SH-SY5Y (cell line): ENCODE measurements around the gene SOWAHD.

Experiments used
- GATA2 ChIP-seq: IDR thresholded peaks from 2 replicates; pipeline ENCODE4 v1.6.1; 2011; ENCODE audit warnings: mild to moderate bottlenecking, low read depth, low read length
- GATA3 ChIP-seq: IDR thresholded peaks from 2 replicates; pipeline ENCODE4 v1.6.1; 2011; ENCODE audit warnings: low read depth, mild to moderate bottlenecking, low read length, moderate library complexity

Gene SOWAHD

DNA sequence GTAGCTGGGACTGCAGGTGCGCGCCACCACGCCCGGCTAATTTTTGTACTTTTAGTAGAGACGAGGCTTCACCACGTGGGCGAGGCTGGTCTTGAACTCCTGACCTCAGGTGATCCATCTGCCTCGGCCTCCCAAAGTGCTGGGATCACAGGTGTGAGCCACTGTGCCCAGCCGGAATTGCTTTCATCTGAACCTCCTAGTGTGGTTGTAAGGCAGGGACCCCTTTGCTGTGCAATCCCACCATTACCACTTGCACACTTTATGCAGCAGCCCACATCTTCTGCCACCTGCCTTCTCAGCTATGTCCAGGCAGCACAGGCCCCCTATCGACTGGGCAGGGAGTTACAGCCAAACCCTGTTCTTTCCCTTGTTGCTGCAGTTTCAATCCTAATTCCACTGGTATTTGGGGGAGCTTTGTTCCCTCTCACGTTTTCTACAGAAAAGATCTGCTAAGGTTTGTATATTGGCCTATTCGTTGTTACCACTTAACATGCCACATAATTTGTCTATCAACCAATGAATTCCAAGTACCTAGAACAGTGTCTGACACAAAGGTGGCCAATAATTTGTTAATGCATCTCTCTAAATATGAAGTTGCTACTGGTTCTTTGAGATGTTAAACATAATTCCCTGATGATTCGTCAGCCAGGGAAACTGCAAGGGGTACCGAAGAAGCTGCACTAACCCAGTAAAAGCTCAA lies 26.5 kb downstream of the SOWAHD start:
- no peak for TF ChIP-seq GATA3
- no peak for TF ChIP-seq GATA2

DNA sequence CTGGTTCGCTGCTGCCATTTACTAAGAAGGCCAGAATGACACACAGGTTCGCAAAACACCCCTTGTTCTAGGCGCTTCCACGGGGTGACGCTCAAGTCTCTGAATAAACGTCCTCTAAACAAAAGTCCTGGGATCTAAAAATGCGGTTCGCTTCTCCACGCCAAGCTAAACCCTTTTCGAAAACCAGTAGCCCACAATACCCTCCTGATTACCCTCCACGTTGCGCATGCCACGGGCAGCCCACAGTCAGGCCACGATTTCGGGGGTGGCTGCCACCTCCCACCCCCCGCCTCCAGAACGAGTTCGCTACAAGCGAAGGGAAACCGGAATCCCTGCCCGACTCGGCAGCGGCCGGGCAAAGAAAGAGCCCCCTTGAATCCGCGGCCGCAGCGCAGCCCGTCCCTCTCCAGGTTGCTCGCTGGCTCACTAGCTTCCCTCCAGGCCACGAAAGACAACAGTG lies 32.6 kb downstream of the SOWAHD start:
- TF ChIP-seq GATA2, result no peak
- no peak for TF ChIP-seq GATA3

DNA sequence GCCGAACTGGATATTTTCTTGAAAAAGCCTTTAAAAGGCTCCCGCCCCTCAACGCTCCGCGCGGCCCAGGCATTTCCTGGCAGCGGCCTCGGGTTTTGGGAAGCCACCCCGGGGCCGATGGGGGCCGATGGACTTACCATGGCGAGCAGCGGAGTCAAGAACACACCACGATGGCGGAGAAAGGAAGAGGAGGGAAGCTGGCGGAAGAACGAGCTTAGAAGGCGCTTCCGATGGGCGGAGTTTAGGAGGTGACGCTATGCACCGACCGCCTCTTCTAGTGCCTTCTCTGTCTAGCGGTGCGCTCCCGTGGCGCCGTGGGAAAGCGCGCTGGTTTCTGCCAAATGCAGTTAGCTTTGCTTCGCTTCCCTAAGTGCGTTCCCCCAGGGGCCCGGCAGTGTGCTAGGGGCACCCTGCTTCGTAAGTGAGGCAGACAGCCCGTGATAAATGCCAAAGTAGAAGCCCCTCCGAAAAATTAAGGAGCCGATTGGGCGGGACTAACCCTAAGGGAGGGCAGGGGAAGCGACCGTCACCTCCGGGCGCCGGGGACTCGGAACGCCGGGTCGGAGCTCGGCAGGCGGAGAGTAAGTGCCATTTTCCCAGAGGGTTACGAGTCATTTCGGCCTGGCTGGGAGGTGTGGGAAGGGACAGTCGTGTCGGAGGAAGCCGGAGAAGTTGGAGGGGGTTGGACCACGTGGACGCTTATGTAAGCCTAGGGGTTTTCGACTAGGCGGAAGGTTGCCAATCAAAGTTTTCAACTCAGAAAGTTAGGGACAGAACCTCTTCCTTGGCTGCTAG lies 33.2 kb downstream of the SOWAHD start, which contains the start of gene RPL39:
Gene RPL39 (minus strand): TSS at position 194 of the 795 bp plus-strand sequence. CDS start 54 bp downstream, at position 140.
- TF ChIP-seq GATA3 (no peak), GATA2 (no peak)

DNA sequence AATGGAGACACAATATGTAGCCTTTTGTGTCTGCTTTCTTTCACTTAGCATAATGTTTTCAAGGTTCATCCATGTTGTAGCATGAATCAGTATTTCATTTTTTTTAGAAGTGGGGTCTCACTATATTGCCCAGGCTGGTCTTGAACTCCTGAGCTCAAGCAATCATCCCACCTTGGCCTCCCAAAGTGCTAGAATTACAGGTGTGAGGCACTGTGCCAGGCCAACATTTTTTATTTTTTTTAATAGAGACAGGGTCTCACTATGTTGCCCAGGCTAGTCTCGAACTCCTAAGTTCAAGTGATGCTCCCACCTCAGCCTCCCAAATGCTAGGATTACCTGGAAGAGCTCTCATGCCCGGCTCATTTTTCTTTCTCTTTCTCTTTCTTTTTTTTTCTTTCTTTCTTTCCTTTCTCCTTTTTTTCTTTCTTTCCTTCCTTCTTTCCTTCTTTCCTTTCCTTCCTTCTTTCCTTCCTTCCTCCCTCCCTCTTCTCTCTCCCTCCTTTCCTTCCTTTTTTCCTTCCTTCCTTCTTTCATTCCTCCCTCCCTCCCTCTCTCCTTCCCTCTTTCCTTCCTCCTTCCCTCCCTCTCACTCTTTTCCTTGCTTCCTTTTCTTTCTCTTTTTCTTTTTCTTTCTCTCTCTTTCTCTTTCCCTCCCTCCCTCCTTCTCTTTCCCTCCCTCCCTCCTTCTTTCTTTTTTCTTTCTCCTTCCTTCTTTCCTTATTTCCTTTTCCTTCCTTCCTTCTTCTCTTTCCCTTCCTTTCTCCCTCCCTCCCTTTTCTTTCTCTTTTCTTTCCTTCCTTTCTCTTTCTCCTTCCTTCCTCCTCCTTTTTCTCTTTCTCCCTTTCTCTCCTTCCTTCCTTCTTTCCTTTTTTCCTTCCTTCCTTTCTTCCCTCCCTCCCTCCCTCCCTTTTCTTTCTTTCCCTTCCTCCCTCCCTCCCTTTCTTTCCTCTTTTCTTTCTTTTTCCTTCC lies 43.1 kb downstream of the SOWAHD start:
- TF ChIP-seq GATA3 (no peak), GATA2 (no peak)

DNA sequence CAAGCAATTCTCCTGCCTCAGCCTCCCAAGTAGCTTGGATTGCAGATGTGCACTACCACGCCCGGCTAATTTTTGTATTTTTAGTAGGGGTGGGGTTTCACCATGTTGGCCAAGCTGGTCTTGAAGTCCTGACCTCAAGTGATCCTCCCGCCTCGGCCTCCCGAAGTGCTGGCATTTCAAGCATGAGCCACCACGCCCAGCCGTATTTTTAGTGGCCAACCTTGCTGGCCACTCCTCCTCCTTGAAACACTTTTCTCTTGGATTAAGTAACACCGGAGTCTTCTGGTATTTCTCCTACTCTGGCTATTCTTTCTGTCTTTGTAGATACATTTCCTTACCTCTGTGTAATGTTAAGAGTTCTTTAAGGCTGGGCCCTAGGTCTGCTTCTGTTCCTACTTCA lies 44.2 kb downstream of the SOWAHD start:
- TF ChIP-seq GATA3 (no peak), GATA2 (no peak)

DNA sequence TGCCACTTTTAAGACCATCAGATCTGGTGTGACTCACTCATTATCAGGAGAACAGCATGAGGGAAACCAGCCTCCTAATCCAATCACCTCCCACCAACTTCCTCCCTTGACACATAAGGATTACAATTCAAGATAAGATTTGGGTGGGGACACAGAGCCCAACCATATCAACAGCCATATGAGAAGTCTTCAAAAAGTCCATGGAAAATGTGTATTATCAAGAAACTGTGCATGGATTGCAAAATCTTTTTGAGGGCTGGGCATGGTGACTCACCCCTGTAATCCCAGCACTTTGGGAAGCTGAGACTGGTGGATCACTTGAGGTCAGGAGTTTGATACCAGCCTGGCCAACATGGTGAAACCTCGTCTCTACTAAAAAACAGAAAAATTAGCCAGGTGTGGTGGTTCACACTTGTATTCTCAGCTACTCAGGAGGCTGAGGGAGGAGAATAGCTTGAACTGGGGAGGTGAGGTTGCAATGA lies 50.8 kb downstream of the SOWAHD start:
- TF ChIP-seq GATA2, result no peak
- TF ChIP-seq GATA3, result no peak
